Activated B cell treated with CpG ODN at 0.5 μM for 24 hours (primary cell): Measurements from ENCODE around the gene ARL2BP. TPM values are rescaled to one million over a fixed set of nuclear protein-coding genes. Genes with fewer than 3 reads are reported as not detected.

ENCODE experiments used
- ATAC-seq: fragments of 200-7000 bp; cut with Tn5 transposase; one replicate; pipeline ENCODE4 v1.10.0; 2021; ENCODE audit warnings: low read depth, mild to moderate bottlenecking, moderate library complexity
- CTCF ChIA-PET: fragments of 350-600 bp; sonication (Branson Sonifier 250); formaldehyde crosslinking; loops from one replicate; lab custom pipeline; 2021; ENCODE audit warnings: antibody characterized with exemption; lab: Charles Lee
- POLR2A ChIA-PET: fragments of 350-600 bp; sonication (Branson Sonifier 250); formaldehyde crosslinking; loops from one replicate; lab custom pipeline; 2021; ENCODE audit warnings: antibody characterized with exemption; lab: Charles Lee
- DNase-seq: peaks from one replicate; pipeline ENCODE4 v3.0.0; 2022
- H3K27ac Mint-ChIP-seq: one replicate; pipeline ENCODE4 v1.8.0; 2020; ENCODE audit warnings: mixed read lengths
- H3K27me3 Mint-ChIP-seq: one replicate; pipeline ENCODE4 v1.8.0; 2021; ENCODE audit warnings: mixed read lengths
- H3K36me3 Mint-ChIP-seq: one replicate; pipeline ENCODE4 v1.8.0; 2021; ENCODE audit warnings: low read depth, mixed read lengths
- H3K4me1 Mint-ChIP-seq: one replicate; pipeline ENCODE4 v1.8.0; 2021; ENCODE audit warnings: mixed read lengths
- H3K4me3 Mint-ChIP-seq: one replicate; pipeline ENCODE4 v1.8.0; 2020; ENCODE audit warnings: mild to moderate bottlenecking, mixed read lengths
- H3K9me3 Mint-ChIP-seq: one replicate; pipeline ENCODE4 v1.8.0; 2020; ENCODE audit warnings: mixed read lengths
- intact Hi-C: fragments of 100-400 bp; cut with micrococcal nuclease; formaldehyde crosslinking; loops from one replicate; pipeline ENCODE4 v1.15.1; 2024
- total RNA-seq: library from RNA; stranded (reverse); gene quantifications from 2 replicates; pipeline ENCODE4 v1.2.3, GENCODE V29; 2022
- TF ChIP-seq, protein P1 (sequence below): fragments of 200-600 bp; IDR thresholded peaks from one replicate; pipeline ENCODE4 v1.8.0; 2022; ENCODE audit warnings: antibody characterized with exemption, mild to moderate bottlenecking

The ARL2BP gene
- total RNA-seq, 1 donor from 2014 or later: 27.1 TPM

DNA sequence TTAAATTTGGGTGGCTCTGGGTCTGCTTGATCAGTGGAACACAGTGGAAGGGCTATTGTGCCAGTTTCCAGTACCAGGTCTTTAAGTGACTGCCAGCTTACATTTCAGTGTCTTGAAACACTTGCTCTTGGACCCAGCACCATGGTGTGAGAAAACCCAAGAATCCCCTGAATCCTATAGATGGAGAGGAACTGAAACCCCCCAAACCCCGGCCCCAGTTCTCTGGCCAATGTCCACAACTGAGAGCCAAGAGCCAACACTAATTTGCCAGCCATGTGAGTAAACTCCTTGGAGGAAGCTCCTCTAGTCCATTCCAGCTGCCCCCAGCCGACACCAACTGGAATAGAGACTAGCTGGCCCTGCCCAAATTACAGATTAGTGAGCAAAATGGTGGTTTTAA, 2.4 kb upstream of the ARL2BP start:
- ATAC-seq (no peak), DNase-seq (no peak)
- TF ChIP-seq, protein P1, sequence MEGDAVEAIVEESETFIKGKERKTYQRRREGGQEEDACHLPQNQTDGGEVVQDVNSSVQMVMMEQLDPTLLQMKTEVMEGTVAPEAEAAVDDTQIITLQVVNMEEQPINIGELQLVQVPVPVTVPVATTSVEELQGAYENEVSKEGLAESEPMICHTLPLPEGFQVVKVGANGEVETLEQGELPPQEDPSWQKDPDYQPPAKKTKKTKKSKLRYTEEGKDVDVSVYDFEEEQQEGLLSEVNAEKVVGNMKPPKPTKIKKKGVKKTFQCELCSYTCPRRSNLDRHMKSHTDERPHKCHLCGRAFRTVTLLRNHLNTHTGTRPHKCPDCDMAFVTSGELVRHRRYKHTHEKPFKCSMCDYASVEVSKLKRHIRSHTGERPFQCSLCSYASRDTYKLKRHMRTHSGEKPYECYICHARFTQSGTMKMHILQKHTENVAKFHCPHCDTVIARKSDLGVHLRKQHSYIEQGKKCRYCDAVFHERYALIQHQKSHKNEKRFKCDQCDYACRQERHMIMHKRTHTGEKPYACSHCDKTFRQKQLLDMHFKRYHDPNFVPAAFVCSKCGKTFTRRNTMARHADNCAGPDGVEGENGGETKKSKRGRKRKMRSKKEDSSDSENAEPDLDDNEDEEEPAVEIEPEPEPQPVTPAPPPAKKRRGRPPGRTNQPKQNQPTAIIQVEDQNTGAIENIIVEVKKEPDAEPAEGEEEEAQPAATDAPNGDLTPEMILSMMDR: no peak
- Mint-ChIP-seq H3K27me3 (no peaks in the 10 kb centered on the region), H3K9me3 (no peaks in the 10 kb centered on the region), H3K4me1 (peaks cover 46% of the 10 kb centered on the region), H3K27ac (peak overlapping the region; percentile 50), H3K4me3 (no peak overlapping the region), H3K36me3 (peaks cover 24% of the 10 kb centered on the region)
- intact Hi-C loops: no loop called here
- CTCF ChIA-PET: no interaction called here
- POLR2A ChIA-PET: interaction anchor here (0.5 to 1.3 kb wide), 2 partner anchors 32 to 220 kb away, joined by 3 to 7 read pairs; partner anchors contain the start of gene POLR2C

DNA sequence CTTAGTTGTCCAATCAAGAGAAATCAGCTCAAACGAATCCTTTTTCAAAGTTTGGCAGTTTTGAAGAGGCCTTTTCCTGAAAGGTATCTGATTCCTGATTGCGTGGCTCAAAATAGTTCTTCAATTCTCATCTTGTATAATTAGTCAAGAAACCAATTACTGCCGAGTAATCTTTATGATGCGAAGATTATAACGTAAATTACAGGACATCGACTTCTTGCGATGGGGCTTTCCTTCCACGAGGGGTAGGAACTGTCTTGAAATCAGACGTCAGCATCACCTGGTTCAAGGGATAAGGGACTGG, 644 bp upstream of the ARL2BP start:
- peaks cover 26% of the 10 kb centered on the region for H3K36me3 Mint-ChIP-seq
- no peaks in the 10 kb centered on the region for H3K9me3 Mint-ChIP-seq
- intact Hi-C loops: loop anchor here (2.0 kb wide), 3 partner anchors 40 to 174 kb away; partner anchors contain the start of genes CPNE2 and PLLP

DNA sequence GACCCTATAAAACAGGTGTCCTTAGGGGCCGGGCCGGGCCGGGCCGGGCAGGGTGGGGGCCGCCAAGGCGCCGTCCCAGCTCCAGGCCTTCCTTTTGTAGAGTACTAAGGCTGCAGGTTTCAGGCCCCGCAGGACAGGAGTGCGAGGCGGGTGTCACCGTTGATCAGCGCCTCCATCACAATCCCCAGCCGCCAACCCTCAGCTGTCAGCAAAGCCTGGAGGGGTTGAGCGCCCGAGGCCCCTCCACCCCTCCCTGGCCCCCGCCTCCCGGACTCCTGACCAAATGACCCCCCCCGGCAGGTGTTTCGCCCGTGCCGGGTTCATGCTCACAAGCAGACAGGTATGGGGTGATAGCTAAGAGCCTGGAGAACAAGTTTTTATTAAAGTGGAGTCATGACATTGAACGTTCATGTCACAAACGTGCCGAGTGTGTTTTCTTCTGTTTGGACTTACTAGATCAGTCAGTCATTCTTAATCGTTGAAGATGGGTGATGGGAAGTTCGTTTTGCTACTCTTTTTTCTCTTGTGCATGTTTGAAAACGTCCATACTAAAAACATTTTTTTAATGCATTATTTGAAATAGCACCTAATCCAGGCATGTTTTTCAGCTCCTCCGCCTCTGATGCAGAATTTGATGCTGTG, 534 bp downstream of the ARL2BP start:
- intact Hi-C loops: loop anchor here (1.0 to 5.0 kb wide), 8 partner anchors 10 to 513 kb away; partner anchors contain the start of genes CPNE2, KATNB1, NUP93 and PLLP
- peak; percentile 6 for ATAC-seq

More for the DNA sequence above, 644 bp upstream of the ARL2BP start:
- H3K4me1 Mint-ChIP-seq: peaks cover 40% of the 10 kb centered on the region
- CTCF ChIA-PET: interaction anchor here (1.1 kb wide), 1 partner anchor 169 kb away, joined by 3 read pairs; no protein-coding TSS in a partner anchor
- DNase-seq: no peak
- H3K27ac Mint-ChIP-seq: peak overlapping the region; percentile 91
- no peaks in the 10 kb centered on the region for H3K27me3 Mint-ChIP-seq
- POLR2A ChIA-PET: interaction anchor here (2.8 kb wide), 1 partner anchor 58 kb away, joined by 21 read pairs; the partner anchor contains the start of genes PSME3IP1 and RSPRY1
- TF ChIP-seq, protein P1: no peak
- peak; percentile 22 for ATAC-seq
- peak overlapping the region; percentile 94 for H3K4me3 Mint-ChIP-seq

DNA sequence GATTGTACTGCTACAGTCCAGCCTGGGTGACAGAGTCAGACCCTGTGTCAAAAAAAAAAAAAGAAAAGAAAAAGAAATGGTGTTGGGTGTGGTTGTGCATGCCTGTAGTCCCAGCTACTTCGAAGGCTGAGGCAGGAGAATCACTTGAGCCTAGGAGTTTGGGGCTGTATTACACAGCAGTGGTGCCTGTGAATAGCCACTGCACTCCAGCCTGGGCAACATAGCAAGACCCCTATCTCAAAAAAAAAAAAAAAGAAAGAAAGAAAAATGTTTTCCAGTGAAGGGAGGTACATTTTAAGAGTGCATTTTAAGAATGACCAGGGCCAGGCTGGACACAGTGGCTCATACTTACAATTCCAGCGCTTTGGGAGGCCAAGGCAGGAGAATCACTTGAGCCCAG, 6.3 kb downstream of the ARL2BP start:
- intact Hi-C loops: no loop called here
- Mint-ChIP-seq H3K9me3 (peaks cover 5% of the 10 kb centered on the region), H3K27me3 (no peaks in the 10 kb centered on the region), H3K4me3 (no peak overlapping the region), H3K27ac (no peak overlapping the region), H3K36me3 (peaks cover 60% of the 10 kb centered on the region), H3K4me1 (no peaks in the 10 kb centered on the region)
- no peak for DNase-seq
- ATAC-seq: no peak
- ChIA-PET CTCF (no interaction called here), POLR2A (interaction anchor here (0.6 kb wide), 1 partner anchor 49 kb away, joined by 3 read pairs; no protein-coding TSS in a partner anchor)
- TF ChIP-seq, protein P1: no peak

More for the DNA sequence above, 534 bp downstream of the ARL2BP start:
- ChIA-PET CTCF (interaction anchor here (1.1 kb wide), 1 partner anchor 168 kb away, joined by 3 read pairs; no protein-coding TSS in a partner anchor), POLR2A (interaction anchor here (0.7 to 2.8 kb wide), 10 partner anchors 10 to 1781 kb away, joined by 3 to 21 read pairs (median 4); partner anchors contain the start of genes CIAPIN1, COQ9, PSME3IP1 and RSPRY1)
- H3K4me1 Mint-ChIP-seq: peaks cover 36% of the 10 kb centered on the region
- H3K4me3 Mint-ChIP-seq: peak overlapping the region; percentile 94
- H3K36me3 Mint-ChIP-seq: peaks cover 34% of the 10 kb centered on the region
- DNase-seq: no peak
- H3K27me3 Mint-ChIP-seq: no peaks in the 10 kb centered on the region
- TF ChIP-seq, protein P1: no peak
- H3K9me3 Mint-ChIP-seq: no peaks in the 10 kb centered on the region
- H3K27ac Mint-ChIP-seq: peak overlapping the region; percentile 50

DNA sequence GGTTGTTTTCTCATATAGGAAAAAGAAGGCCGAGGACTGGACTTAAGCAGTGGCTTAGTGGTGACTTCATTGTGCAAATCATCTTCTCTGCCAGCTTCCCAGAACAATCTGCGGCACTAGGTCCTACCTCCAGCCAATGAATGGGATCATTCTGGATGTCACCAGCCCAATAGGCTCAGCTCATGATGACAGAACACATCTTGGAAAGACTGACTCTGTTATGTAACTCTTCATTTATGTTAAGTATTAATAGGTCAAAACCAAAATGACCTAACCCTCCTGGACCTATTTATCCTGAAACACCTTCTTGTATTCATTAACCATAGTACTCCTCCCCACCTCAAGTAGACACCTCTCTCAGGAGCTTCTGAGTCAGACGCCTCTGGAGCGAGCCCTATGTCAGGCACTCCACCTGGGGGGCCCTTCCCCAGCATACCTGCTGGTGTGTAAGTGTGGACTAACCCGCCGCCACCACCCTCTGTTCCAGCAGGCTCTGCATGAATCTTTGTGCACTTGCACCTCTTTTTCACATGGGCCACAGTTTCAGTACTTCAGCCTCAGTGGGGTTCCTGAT, 7.2 kb downstream of the ARL2BP start:
- POLR2A ChIA-PET: no interaction called here
- Mint-ChIP-seq H3K36me3 (peaks cover 60% of the 10 kb centered on the region), H3K4me1 (no peaks in the 10 kb centered on the region), H3K9me3 (peaks cover 5% of the 10 kb centered on the region), H3K4me3 (no peak overlapping the region), H3K27me3 (no peaks in the 10 kb centered on the region), H3K27ac (no peak overlapping the region)
- CTCF ChIA-PET: no interaction called here
- DNase-seq: no peak
- ATAC-seq: no peak
- intact Hi-C loops: no loop called here
- TF ChIP-seq, protein P1: no peak
